HG03565 (cell line): ENCODE data around the gene DENND4A.
A peak's percentile ranks its signal among the peaks of the same experiment; 100 is the strongest.
"Not testable (repeated sequence)": the region's sequence is repeated elsewhere in the genome, so short reads cannot be mapped to it uniquely, and the experiment has no call there.

ENCODE experiments used
- ATAC-seq: cut with Tn5 transposase; IDR thresholded peaks from one replicate; pipeline ENCODE4 v1.9.1; 2021; ENCODE audit warnings: mild to moderate bottlenecking, moderate library complexity; ENCODE audit not compliant: unreplicated experiment

The DENND4A gene

DNA sequence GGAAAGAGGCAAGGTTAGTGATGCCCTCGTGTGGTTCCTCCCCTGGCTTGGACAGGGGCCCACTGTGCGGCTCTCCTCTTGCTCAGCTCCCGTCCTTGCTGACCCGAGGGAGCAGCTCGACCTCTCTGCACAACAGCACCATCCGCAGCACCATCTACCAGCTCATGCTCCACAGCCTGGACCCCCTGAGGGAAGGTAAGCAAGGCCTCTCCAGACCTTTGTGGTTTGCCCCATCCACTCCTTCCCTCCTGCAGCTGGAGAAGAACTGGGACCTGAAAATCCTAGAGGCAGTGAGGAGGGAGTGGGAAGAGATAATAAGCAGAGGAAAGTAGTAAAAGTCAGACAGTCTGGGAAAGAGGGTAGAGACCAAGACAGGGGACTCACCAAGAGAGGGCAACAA is 152.6 kb downstream of the DENND4A start:
- no peak for ATAC-seq

DNA sequence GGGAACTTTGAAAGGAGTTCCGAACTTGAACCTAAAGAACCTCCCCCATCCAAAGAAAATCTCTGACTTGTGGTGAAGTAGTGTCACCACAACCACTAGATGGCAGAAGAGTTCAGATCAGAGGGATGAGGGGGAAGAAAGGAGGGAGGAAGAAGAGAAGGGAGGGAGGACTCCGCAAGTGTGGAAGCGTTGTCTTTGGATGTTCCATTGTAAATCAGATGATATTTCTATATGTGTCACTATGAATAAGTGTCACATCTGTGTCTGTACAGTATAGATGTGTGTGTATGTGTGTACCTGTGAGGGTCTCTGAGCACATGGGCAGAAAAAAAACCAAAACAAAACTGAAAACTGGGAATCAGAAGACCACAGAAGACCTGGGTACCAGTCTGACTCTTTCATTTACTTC is 153.4 kb downstream of the DENND4A start:
- ATAC-seq, result no peak

DNA sequence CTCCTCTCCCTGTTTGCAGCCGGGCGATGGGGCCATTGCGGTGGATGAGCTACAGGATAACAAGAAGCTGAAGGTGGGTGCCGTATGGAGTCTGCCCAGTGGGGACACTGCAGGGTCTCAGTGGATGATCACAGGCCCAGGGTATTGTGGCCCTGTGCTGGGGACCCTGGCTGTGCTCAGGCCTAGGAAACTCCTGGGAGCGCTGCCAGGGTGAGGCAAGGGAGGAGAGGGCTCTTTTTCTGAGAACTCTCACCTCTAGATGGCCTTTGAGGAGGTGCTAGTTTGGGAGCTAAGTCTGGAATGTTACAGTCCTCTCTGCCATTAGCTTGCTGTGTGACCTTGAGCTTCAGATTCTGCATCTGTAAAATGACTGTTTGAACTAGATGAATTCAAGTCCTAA is 154.0 kb downstream of the DENND4A start:
- ATAC-seq, result no peak

DNA sequence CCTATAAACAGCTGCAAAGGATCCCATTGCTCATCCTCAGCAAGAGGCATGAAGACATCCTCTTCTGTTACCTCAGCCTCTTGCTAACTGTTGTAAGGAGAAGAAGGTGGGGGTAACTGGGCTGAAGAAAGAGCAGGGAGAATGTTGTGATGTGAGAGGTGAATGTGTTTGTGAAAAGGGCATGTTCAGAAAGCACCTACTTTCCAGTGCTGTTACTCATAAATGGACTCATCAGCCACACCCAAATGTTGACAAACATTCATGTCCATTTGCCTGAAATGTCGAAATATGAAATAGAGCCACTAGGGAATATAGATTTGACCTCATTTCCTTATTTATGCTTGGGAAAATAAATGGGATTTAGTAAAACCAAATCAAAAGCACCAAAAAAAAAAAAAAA is 157.7 kb downstream of the DENND4A start:
- ATAC-seq, result no peak

DNA sequence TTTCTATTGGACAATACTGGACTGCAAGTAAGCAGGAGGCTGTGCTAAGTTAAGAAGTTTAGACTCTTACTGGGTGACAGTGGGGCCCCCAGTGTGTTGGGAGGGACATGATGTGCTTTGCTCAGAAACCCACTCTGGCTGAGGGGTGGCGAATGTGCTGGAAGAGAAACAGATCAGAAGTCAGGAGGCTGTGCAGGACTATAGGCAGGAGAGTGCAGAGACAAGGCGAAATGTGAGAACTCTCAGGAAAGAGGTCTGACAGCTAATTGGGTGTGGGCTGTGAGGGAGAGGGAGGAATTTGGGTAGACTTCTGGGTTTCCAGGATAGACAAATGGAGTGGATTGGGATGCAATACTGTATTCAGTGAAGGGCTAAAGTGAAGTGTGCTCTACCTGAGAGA is 158.3 kb downstream of the DENND4A start:
- no peak for ATAC-seq

DNA sequence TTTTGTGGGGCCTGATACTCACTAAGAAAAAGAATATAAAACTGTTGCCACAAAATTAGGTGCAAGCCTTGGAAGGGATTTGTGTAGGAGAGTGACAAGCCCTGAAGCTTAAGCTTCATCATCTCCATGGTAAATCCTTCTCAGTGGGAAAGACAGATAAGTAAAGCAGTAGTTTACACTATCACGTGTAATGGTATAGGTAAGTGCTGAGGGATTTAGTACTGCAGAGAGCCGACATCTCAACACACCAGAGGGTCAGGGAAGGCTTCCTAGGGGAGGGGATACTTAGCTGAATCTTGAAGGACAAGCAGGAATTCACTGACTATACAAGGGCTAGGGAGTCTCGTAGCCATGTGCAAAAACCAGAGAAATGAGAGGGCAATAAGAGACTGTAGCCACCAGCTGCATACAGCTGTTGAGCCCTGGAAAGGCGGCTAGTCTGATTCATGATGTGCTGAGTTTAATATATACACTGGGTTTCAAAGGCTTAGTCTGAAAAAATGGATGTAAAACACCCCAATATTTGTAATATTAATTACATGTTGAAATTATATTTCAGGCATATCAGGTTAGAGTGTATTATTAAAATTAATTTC is 159.2 kb downstream of the DENND4A start:
- ATAC-seq, result no peak

DNA sequence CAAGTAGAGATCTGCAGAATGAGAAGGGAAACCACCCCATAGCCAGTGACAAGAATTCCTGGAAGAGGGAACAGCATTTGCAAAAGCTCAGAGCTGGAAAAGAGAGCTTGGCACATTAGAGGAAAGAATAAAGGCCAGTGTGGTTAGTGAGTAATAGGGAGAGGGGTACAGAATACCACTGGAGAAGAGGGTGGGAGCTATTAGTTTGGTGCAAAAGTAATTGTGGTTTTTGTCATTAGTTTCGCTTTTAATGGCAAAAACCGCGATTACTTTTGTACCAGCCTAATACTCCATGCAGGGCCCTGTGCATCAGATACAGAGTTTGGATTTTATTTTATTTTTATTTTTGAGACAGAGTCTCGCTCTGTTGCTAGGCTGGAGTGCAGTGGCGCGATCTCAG is 160.6 kb downstream of the DENND4A start:
- ATAC-seq, result no peak

DNA sequence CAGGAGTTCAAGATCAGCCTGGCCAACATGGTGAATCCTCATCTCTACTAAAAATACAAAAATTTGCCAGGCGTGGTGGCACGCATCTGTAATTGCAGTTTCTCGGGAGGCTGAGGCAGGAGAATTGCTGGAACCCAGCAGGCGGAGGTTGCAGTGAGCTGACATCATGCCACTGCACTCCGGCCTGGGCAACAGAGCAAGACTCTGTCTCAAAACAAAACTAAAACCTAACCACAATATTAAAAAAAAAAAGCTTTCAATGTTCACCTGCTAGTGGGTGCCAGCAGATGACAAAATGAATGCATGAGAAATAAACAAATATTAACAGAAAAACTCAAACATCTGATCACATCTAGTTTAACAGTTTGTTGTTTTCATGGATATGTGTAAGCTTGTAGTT is 161.3 kb downstream of the DENND4A start:
- peak; percentile 43 for ATAC-seq

DNA sequence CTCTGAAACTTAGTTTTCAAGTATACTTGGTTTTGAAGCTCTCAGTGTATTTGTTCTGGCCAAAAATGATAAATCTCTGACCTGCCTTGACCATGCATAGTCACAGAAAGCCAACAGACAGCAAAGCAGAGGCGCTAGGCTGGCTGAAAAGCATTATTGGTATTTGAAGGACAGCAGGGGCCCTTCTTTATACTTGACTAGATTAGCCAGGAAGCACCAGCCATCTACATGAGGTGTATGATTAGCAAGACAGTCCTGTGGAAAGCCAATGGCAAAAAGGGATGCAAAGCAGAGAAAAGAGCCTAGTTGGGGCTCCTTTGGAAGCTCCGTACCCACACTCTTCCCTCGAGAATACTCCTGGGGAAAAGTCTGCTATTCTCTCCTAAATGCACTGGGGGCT is 162.5 kb downstream of the DENND4A start:
- no peak for ATAC-seq

DNA sequence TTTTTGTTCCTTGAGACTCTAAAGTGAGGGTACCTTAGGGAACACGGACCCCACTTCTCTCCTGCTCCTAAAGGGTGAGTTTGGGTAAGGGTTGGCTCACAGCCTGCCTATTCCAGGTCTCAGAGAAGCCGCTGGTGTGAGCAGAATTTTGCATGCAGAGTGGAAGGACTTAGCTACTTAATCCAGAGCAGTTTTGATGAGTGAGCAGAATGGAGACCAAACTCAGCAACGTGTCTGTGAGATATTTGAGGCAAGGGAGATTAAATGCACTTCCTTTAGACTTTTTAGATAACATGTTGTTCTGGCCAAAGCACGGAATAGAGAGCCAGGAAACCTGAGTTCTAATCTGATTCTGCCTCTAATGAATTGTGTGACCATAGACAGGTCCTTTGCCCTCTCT is 165.2 kb downstream of the DENND4A start:
- ATAC-seq, result no peak

DNA sequence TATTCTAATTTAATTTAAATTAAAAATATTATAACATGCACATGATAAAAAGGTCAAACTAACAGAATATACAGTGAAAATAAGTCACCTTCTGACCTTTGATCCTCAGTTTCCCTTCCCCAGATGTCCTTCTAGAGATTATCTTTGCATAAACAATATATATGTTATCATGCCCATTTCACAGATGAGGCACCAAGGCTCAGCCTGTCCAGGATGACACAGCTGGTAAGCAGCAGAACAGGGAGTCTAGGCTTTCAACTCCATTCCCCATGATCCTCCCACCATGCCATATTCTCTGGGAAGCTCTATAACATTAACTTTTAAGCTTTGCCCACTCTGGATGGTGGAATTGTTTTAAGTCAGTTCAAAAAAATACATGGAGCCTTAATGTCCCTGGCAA is 169.0 kb downstream of the DENND4A start:
- ATAC-seq, result no peak

DNA sequence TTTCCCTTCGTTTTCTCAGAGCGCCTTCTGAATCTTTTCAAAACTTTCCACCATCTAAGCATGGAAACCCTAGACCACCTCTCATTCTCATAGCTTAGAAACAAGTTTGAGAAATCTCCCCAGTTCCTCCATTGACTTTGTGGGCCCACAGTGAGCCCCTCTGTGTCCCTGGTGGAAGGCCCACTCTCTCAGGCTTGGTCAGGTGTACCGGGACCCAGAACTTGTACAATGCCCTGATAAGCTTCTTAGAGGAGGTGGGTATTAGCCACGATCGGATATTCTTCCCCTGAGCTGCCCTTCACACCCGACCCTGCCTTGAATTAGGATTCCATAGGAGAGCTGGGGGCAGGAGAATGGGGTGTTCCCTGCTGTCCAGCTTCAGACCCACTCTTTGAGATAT is 170.5 kb downstream of the DENND4A start, which contains the start of gene SLC24A1:
Gene SLC24A1, plus strand, starts transcription at position 301 of the 400 bp plus-strand sequence. CDS start 2,143 bp downstream, outside the sequence.
- no peak for ATAC-seq

DNA sequence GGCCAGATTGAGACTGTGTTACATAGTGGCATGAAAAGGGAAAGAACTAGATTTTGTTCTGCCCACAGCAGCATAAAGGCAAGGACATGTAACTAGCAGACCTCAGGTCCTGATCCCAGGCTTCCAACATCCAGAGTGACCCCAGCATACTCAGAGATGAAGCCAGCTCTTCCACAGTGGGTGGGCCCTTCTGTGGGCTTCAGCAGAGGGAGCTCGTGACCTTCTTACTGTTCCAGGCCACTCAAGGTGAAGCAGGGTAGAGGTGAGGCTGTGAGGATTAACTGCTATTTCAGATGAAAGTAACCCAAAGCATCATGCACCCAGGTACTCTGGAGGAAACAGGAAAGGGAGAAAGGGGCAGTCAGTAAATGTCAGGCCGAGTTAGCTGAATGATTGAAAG is 171.3 kb downstream of the DENND4A start:
- no peak for ATAC-seq

DNA sequence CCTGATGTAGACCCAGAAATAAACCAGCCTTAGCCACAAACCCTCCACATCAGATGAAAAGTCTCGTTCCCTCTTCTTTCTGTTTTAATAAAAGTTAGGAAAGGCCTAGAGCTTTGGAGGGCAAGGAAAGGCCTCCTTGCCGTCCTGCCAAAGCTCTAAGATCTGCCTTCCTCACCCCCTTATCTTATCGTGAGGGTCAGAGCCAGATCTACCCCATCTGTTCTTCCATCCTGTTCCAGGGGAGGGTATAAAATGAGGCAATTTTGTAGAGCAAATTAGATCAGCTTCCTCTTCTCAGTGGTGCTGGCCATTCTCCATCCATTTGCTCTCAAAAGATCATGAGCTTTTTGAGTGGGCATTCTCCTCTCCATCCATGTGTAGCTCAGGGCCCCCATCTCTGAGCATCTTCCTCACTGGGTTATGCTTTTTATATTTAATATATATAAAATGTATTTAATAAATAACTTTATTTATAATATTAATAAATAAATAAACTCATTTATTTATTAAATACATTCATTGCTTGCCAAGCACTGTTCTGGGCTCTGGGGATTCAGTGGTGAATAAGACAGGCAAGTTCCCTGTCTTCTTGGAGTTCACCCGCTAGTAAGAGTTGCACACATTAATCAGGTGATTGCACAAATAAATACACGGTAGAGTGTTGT is 172.3 kb downstream of the DENND4A start:
- ATAC-seq, result no peak

DNA sequence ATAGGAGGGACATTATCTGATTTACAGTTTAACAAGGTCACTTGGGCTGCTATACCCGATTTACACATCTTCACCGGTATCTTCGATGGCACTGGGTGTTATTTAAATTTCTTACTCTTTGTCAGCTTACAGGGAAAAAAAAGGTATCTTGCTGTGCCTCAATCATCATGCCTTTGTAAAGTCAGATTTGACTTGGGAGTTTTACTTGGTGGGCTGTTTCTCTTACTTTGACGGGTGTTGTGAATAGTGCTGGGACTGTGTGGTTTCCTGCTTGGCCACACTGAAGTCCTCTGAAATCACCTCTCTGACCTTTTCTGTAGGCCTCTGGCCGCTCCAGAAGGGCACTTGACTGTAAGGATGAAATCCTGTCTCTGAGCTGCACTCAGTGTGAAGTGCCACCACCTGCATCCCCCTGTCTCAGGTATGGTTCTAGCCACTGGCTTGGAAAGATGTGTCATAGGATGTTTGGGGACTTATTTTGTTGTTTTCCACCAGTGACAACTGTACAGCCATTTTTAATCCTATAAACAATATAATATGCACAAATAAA is 173.5 kb downstream of the DENND4A start:
- no peak for ATAC-seq

DNA sequence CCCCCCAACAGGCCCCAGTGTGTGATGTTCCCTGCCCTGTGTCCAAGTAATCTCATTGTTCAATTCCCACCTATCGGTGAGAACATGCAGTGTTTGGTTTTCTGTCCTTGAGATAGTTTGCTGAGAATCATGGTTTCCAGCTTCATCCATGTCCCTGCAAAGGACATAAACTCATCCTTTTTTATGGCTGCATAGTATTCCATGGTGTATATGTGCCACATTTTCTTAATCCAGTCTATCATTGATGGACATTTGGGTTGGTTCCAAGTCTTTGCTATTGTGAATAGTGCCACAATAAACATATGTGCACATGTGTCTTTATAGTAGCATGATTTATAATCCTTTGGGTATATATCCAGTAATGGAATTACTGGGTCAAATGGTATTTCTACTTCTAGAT is 176.2 kb downstream of the DENND4A start:
- not testable (repeated sequence) for ATAC-seq

DNA sequence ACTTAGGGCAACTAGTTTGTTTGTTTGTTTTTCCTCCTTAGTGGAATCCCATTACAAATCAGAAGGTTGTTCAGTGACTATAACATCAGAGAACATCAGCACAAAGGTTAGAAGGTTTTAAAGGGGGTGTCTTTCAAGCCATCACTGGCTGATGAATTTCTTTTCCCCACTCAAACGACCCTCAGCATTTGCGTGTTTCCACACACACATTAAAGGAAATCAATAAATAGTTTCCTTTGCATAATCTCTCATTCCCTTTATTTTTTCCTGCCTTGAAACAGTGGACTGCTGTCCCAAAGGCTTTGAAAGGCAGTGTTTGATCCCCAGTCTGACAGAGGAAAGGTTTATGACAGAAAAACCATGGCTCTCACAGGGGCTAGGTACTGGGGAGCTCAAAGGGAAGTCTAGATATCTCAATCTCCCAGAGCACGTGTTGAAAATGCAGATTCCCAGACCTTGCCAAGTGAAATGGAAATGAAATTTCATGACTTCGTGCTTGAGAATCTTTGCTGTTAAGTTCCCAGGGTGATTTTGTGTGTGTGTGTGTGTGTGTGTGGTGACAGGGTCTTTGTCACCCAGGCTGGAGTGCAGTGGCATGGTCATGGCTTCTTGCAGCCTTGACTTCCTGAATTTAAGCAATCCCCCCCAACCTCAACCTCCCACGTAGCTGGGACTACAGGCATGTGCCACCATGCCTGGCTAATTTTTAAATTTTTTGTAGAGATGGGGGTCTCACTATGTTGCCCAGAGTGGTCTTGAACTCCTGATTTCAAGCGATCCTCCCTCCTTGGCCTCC is 178.9 kb downstream of the DENND4A start:
- no peak for ATAC-seq

DNA sequence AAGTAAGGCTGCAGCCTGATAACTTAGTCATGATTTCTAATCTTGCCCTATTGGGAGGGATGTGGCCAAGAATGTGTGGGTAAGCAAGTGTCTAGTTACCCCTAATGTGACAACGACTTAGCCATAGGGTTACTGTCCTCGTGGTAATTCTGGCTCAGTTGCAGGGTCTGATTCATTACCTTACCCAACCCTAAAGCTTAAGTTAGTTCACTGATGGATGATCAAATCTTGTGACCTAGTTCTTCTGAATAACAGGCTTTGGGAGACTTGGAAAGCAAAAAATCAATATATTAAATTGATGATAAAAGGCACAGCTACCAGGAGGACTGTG is 179.5 kb downstream of the DENND4A start:
- ATAC-seq, result no peak

DNA sequence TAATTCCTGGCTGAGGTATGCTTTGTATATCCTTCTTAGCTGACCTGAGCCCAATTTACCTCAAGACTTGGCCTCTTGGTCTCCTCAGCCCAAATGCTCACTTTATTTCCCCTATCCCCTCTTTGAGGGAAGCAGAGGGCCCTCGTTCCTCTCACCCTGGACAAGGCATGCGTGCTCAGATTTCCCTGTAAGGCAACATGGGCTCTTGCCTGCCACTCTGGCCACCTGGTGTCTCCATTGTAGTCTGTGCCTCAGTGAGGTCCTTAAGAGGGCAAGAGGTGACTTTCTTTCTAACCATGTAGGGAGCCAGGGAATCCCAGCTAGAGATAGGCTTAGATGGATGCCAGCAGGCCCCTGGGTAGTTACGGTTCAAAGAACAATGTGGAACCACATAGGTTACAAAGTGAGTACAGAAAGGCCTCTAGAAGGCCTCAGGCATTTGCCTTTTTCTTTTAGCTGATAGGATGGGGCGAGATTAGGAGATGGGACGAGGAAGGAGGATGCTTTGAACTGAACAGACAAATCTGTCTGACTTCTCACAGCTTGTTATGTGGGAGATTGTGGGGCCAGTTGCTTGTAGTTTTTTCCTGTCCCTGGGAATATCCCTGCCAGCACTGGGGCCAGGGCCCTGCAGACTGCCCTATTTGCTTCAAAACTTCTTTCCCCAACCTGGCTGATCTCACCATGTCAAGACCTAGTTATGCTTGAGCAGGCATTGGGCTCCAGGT is 180.0 kb downstream of the DENND4A start:
- ATAC-seq, result no peak

DNA sequence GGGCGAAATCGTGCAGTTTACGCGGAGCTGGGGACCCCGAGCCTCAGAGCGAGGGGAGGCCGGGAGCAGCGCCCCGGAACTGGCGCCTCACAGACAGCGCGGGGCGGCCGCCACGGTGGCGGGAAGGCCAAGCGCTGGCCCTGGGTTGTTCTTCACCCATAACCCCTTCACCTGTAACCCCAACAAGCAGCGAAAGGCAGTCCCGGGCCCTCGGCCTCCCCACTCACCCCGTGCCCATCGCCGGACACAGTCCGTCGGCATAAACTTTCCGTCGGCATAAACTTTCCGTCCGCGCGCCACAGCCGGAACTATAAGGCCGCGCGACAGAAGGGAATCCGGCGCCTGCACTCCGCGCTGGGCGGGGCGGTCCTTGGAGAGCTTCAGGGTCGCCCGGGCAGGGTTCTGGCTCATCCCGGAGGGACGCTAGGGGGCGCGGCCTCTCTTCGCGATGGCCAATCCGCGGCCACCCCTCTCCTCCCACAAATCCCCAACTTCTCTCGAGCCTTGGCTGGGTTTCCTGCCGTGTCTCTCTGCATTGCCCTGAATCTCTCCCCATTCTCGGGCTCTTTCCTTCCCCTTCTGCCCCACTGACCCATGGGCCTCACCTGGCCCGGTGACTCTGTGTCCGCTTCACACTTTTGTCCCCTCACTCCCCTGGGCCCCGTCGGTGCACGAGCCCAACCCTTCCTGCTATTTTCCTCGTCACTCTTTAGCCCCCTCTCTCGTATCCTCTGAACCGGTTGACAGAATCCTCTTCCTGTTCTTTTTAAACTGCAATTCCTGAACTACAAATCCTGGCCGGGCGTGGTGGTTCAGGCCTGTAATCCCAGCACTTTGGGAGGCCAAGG is 181.0 kb downstream of the DENND4A start, which contains the start of gene INTS14:
Gene INTS14, minus strand, starts transcription at position 261 of the 848 bp plus-strand sequence. CDS start 3,751 bp downstream, outside the sequence.
- peak; percentile 76 for ATAC-seq
